Measurements from ENCODE around the gene TEX11.
A peak's percentile ranks its signal among the peaks of the same experiment; 100 is the strongest.

Gene TEX11

DNA sequence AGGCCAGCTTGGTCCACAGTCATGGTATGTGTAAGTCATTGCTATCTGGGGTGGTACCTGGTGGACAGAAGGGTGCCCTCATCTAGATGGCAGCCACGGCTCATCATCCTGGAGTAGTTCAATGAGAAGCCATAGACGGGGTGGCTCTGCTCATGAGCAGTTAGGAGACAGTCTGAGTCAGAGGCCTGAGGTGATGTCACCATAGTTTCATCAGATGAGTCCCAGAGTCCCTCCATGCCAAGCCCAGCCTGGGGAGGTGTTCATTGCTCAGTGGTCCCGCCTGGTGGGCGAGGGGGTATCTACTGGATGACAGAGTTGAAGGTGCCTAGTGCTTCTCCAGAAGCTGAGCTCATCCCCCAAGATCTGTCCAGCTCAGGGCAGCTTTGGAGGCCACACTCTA, 414.1 kb downstream of the TEX11 start:
- DNase-seq, result peak in 1 of 5 donors; percentile 20

DNA sequence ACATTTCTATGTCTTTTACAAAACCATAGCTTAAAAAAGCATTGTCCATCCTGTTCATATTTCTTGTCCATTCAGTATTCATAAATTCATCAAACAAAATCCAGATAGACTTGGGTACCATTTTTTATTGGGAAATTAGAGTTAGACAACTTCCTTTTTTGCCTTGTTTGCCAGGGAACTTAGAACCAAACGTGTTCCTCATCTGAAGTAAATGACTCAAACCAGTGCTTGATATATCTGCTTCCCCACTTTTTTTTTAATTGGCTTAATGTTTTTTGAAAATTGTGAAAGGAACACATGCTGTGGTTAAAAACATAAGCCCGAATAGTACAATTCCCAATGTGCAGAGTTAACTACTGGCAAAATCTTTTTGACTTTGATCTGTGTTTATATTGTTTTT, 419.7 kb downstream of the TEX11 start:
- DNase-seq, result no peak

DNA sequence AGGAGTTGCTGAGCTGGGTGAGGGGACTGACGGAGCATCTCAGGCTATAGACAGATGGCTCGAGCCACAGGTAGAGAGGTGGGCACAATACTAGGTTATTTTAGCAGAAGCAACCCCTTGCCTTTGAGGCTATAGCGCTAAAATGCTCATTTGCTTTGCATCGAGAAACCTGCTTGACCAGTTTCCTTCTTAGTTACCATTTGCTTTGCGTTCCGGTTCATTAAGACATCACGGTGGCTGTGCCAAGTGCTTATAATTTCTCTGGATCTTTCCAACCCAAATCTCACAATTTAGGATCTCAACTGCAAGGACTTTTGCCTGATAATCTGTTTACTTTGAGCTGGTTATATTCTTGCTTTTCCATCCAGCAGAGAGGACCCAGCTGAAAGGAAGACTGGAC, 423.0 kb downstream of the TEX11 start:
- DNase-seq, result no peak

GRCh38 chrX:70482300-70482699, 426.2 kb downstream of the TEX11 start:
- no peak for DNase-seq

- DNase-seq, result no peak
Measured at GRCh38 chrX:70481471-70482270, 426.8 kb downstream of the TEX11 start.

GRCh38 chrX:70480660-70481018, 427.9 kb downstream of the TEX11 start:
- DNase-seq, result no peak

DNA sequence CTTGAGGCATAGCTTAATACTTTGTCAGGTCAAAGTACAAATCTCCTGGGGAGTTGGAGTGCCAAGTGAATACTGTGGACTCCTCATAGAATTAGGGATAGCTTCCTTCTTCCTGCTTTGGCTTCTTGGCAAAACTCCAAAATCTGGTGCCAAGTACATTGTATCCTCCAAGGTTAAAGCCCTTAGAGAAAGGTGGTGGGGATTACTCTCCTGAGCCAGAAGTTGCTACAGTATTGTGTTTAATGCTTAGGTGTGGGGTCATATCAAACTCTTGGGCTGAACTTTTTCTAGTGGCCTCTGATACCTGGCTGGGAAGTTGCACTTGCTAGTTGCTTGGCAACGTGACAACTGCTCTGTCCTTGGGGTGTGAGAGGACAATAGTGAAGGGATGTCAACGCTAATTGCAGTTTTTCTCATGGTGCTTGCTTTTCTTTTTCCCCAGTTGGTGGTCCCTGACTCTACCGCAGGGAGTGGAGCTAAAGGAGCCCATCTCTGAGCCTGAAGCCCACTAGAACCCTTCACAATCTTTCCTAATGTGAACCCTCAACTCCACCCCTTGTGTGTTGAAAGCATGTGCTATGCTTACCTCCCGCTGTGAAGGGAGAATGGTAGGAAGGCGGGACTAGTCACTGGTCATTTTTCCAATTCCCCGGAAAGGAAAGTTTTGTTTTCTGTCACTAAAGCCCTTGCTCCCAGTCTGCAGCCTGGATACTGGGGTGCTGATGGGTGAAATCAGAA, 428.4 kb downstream of the TEX11 start:
- no peak for DNase-seq

DNA sequence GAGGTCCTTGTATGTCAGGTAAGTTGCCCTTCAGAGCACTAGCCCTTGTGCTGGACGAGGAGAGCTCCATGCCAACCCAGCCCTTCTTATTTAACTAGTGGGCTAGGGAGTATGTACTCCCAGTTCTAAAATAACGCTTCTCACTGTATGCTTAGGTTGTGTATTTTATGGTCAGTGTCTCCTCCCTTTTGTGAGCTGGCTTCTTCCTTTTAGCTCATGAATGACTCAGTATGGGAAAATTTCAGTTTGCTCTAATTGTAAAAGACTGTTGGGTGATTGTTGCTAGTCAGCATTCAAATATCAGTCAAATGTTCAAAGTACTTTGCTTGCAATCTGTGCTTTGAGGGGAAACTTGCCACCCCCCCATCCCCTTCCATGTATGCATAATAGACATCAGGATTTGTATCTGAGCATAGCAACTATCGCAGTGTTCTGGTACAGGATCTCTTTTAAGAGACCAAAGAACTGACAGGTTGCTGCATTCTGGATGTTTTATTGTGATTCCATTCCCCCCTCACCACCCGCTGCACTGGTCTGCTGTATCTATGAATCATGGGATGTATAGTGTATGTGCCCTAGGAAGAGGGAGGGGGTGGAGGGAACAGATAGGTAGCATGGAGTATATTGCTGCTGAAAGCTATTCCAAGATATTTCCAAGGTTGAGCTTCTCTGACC, 429.1 kb downstream of the TEX11 start:
- no peak for DNase-seq
